Gastrocnemius medialis (tissue), 4 donors: ENCODE measurements around the gene TMEM223. TPM values are rescaled to one million over a fixed set of nuclear protein-coding genes. Genes with fewer than 3 reads are reported as not detected.

Experiments used
- ATAC-seq, 2 donors: fragments of 150-250 bp; one replicate each; pipeline ENCODE4 v1.9.1; 2016
- DNase-seq, 2 donors: peaks; one replicate each; pipeline ENCODE4 v3.0.0-alpha.2; 2019
- H3K27ac ChIP-seq, 4 donors: fragments of 200-600 bp; sonication (generic); 1 replicate in 1 of 4; 2 replicates in 3 of 4; pipeline ENCODE4 v1.5.1; 2016 to 2018; ENCODE audit warnings: mild to moderate bottlenecking in 2 of 4, moderate library complexity in 1 of 4
- H3K27me3 ChIP-seq, 3 donors: fragments of 200-600 bp; sonication (generic) in 2 of 3; 1 replicate in 1 of 3; 2 replicates in 2 of 3; pipeline versions ENCODE4 v1.5.1 to v1.6.0; 2016 to 2019; ENCODE audit warnings: mild to moderate bottlenecking in 1 of 3, moderate library complexity in 1 of 3
- H3K36me3 ChIP-seq, 2 donors: fragments of 200-600 bp; sonication (generic) in 1 of 2; one replicate each; pipeline ENCODE4 v1.5.1; 2017 to 2018
- H3K4me1 ChIP-seq, 2 donors: fragments of 200-600 bp; sonication (generic) in 1 of 2; one replicate each; pipeline ENCODE4 v1.5.1; 2016 to 2017; ENCODE audit warnings: mild to moderate bottlenecking in 2 of 2
- H3K4me3 ChIP-seq, 4 donors: fragments of 200-600 bp; sonication (generic) in 3 of 4; 1 replicate in 1 of 4; 2 replicates in 3 of 4; pipeline ENCODE4 v1.5.1; 2016 to 2019; ENCODE audit warnings: mild to moderate bottlenecking in 2 of 4
- H3K9me3 ChIP-seq, 3 donors: fragments of 200-600 bp; sonication (generic) in 2 of 3; 1 replicate in 1 of 3; 2 replicates in 2 of 3; pipeline ENCODE4 v1.5.1; 2016 to 2019
- POLR2A ChIP-seq, 2 donors: fragments of 450-650 bp; IDR thresholded peaks; one replicate each; pipeline ENCODE4 v1.6.1; 2017; ENCODE audit warnings: antibody characterized with exemption in 2 of 2, mild to moderate bottlenecking in 2 of 2, moderate library complexity in 2 of 2
- in situ Hi-C, 4 donors: fragments of 200-750 bp; cut with MboI; loops; one replicate each; pipeline versions ENCODE4 v1.15.0 to v1.8.0; 2017; ENCODE audit warnings: low sequenced_read_pairs in 4 of 4
- intact Hi-C: fragments of 100-400 bp; cut with DNase I; formaldehyde crosslinking; loops from one replicate; pipeline ENCODE4 v1.15.1; 2023; ENCODE audit warnings: low total_unique reads
- total RNA-seq, 4 donors: library from RNA; depleted of rRNA; stranded (reverse); fragments of >200 nt; gene quantifications; one replicate each; pipeline versions ENCODE4 v1.1.0 to v1.2.3, GENCODE V29; 2016
- TF ChIP-seq, protein P1 (sequence below), 5 experiments: fragments of 450-650 bp in 3 of 5; fragments of 200-600 bp in 2 of 5; sonication (generic) in 2 of 5; IDR thresholded peaks in 4 of 5; conservative IDR thresholded peaks in 1 of 5; 1 replicate in 4 of 5; 2 replicates in 1 of 5; pipeline ENCODE4 v1.5.1; 2016 to 2019; ENCODE audit warnings: antibody characterized with exemption in 5 of 5, mild to moderate bottlenecking in 3 of 5, moderate library complexity in 3 of 5

Gene TMEM223
- total RNA-seq, 4 donors from 2014 or later: 17.1 to 41.6 (median 23.8) TPM

DNA sequence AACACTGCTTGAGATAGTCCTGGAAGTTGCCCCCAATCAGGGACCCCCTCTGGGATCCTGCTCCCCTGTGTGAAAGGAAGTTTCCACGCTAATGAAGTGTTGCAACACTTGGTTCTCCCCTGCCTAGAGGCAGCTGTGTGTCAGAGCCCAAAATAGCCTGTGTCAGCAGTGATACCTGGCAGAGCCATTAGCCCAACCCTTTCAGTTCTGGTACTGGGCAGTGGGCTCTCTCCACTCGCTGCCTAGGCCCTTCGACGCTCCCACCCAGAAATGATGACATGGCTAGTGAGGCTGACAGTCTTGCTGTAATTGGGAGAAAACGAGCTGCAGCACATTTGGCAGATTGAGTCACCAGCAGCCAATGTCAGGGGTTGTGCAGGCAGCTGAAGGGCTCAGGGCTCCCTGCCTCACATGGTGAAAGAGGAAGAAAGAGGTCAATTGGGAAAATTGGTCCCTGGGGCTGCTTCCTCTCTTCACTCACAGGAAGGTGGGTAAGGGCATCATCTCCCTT lies 14.9 kb upstream of the TMEM223 start:
- Histone ChIP-seq H3K27me3 (no peaks in the 10 kb centered on the region), H3K27ac (peak overlapping the region; percentile 91 to 98 (median 94)), H3K36me3 (peaks cover 0 to 21% of the 10 kb centered on the region in 2 donors), H3K4me3 (peak overlapping the region; percentile 62 to 95 (median 78)), H3K9me3 (no peaks in the 10 kb centered on the region), H3K4me1 (peaks cover 24 to 28% of the 10 kb centered on the region in 2 donors)
- TF ChIP-seq, protein P1, sequence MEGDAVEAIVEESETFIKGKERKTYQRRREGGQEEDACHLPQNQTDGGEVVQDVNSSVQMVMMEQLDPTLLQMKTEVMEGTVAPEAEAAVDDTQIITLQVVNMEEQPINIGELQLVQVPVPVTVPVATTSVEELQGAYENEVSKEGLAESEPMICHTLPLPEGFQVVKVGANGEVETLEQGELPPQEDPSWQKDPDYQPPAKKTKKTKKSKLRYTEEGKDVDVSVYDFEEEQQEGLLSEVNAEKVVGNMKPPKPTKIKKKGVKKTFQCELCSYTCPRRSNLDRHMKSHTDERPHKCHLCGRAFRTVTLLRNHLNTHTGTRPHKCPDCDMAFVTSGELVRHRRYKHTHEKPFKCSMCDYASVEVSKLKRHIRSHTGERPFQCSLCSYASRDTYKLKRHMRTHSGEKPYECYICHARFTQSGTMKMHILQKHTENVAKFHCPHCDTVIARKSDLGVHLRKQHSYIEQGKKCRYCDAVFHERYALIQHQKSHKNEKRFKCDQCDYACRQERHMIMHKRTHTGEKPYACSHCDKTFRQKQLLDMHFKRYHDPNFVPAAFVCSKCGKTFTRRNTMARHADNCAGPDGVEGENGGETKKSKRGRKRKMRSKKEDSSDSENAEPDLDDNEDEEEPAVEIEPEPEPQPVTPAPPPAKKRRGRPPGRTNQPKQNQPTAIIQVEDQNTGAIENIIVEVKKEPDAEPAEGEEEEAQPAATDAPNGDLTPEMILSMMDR (IDR thresholded peaks at IDR 0.05 in 4 of 5, conservative IDR thresholded peaks at IDR 0.05 in 1 of 5): no peak
- peak in 1 of 2 donors; percentile 26 for TF ChIP-seq POLR2A (IDR thresholded peaks at IDR 0.05)
- intact Hi-C loops: loop anchor here (2.0 kb wide), 1 partner anchor 26 kb away; the partner anchor contains the start of genes STX5 and TEX54
- DNase-seq (peak; percentile 73 to 85), ATAC-seq (peak; percentile 82 to 83)
- in situ Hi-C loops: no loop called here

DNA sequence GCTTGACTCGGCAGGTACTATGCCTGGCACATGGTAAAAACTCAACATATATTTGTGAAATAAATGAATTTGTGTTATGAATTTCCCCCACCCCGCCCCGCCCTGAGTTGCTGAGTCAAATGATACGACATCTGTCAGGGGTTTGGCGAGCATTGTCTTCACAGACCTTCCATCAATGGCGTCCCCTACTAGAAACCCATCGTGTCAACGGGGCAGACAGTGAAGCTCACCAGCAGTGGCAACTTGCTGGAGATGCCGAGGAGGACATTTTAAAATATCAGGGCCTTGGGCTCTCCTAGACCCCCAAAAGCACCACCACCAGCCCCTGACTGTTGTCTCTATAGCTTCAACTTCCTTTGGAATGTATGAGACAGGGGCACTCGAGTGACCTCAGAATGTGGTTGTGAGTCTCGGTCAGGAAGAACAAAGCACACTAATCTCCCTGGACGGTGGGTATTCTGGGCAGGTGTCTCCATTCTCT lies 14.2 kb upstream of the TMEM223 start:
- peaks cover 24 to 28% of the 10 kb centered on the region in 2 donors for H3K4me1 ChIP-seq
- DNase-seq: peak in 1 of 2 donors; percentile 35
- intact Hi-C loops: loop anchor here (1.0 to 2.0 kb wide), 4 partner anchors 19 to 75 kb away; partner anchors contain the start of genes STX5, TEX54 and TMEM179B
- in situ Hi-C loops: no loop called here
- no peaks in the 10 kb centered on the region for H3K9me3 ChIP-seq
- peak overlapping the region; percentile 62 to 95 (median 78) for H3K4me3 ChIP-seq
- H3K27me3 ChIP-seq: no peaks in the 10 kb centered on the region
- TF ChIP-seq POLR2A (IDR thresholded peaks at IDR 0.05): no peak
- TF ChIP-seq, protein P1 (IDR thresholded peaks at IDR 0.05 in 4 of 5, conservative IDR thresholded peaks at IDR 0.05 in 1 of 5): no peak
- H3K36me3 ChIP-seq: peaks cover 0 to 28% of the 10 kb centered on the region in 2 donors
- H3K27ac ChIP-seq: peak overlapping the region; percentile 91 to 98 (median 94)
- ATAC-seq: peak; percentile 45 to 51

DNA sequence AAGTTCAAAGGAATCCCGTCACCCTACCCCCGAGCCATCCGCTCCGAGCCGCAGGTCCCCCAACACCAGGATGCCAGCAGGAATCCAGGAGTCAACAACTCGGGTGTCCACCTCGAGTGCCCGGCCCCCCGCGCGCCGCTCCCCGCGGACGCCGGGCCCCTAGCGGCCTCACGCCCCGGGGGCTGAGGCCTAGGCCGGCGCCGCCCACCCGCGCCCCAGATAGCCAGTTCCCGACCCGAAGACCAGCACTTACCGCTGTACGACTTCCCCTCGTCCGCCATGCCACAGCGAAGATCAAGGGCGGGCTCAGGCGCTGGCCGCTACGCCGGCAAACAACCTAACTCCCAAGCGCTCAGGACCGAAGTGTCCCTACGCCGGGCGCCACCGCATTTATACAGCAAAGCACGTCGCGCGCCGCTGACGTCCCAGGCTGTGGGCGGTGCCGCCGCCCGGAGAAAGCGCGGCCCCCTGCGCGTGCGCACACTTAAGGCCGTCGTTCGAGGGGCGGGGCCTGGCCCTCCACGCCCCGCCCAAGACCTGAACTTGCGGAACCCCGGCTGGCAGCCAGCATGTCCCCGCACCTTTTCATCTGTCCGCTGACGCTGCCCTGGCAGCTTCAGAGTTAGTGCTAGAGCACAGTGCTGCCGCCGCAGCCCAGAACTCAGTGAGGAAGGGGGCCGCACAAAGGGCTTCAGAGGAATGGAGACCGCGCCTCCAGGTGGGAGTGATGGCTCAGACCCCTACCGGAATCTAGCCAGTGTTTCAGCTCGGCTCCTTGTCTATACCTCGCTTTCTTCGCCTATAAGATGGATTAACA lies 13.5 kb upstream of the TMEM223 start, which contains the start of gene NXF1:
NXF1 (minus strand) TSS at position 365 of the 817 bp plus-strand sequence; CDS start at position 281, 84 bp downstream.
- no peaks in the 10 kb centered on the region for H3K9me3 ChIP-seq
- peak within 1 kb of the TSS; percentile 91 to 98 (median 94) for H3K27ac ChIP-seq
- ATAC-seq: peak; percentile 77 to 79
- peaks cover 0 to 35% of the 10 kb centered on the region in 2 donors for H3K36me3 ChIP-seq
- H3K27me3 ChIP-seq: no peaks in the 10 kb centered on the region
- peak; percentile 91 to 95 for DNase-seq
- intact Hi-C loops: loop anchor here (1.0 to 2.0 kb wide), 3 partner anchors 18 to 76 kb away; partner anchors contain the start of gene TMEM179B
- H3K4me3 ChIP-seq: peak within 1 kb of the TSS; percentile 69 to 95 (median 78)
- peaks cover 24 to 28% of the 10 kb centered on the region in 2 donors for H3K4me1 ChIP-seq
- in situ Hi-C loops: no loop called here
- TF ChIP-seq POLR2A (IDR thresholded peaks at IDR 0.05): peak; percentile 100
- TF ChIP-seq, protein P1 (IDR thresholded peaks at IDR 0.05 in 4 of 5, conservative IDR thresholded peaks at IDR 0.05 in 1 of 5): peak in 4 of 5 experiments; percentile 23 to 41 (median 38)

DNA sequence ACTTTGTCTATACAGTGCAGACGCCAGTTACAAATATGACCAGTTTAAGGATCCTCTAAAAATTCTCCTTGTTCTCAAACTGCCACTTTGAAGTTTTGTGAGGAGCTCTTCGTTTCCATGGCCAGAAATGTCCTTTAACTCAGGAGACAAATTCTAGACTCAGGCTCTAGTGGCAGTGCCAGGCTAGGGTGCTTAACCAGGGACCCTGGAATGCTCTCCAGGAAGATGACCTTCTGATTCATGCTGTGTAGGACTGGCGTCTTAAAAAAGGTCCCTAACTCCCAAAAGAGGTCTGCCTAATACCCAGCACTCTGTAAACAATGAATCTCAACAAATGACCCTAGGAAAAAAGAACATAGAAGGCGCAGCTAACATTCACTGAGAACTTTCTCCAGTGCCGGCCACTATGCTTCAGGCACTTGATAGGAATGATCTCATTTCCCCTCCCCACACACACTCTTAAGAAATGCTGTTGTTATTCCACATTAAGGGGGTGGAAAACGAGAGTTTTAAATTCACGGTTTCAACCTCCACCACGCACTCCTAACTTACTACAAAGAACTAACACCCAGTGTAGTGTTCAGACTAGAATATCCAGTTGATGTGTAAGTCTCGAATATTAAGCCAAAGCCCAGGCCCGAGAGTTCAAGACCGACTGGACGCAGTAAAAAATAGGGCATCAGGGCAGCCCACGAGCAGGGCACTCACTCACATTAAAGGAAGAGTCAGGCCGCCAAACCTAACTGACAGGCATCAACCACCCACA lies 12.7 kb upstream of the TMEM223 start:
- Histone ChIP-seq H3K9me3 (no peaks in the 10 kb centered on the region), H3K4me1 (peaks cover 24 to 28% of the 10 kb centered on the region in 2 donors), H3K4me3 (peak overlapping the region; percentile 69 to 95 (median 78)), H3K27me3 (no peaks in the 10 kb centered on the region), H3K27ac (peak overlapping the region; percentile 91 to 98 (median 94)), H3K36me3 (peaks cover 0 to 43% of the 10 kb centered on the region in 2 donors)
- ATAC-seq (peak; percentile 7 to 23), DNase-seq (no peak)
- intact Hi-C loops (loop anchor here (1.0 to 2.0 kb wide), 3 partner anchors 17 to 77 kb away; partner anchors contain the start of gene TMEM179B), in situ Hi-C loops (no loop called here)
- no peak for TF ChIP-seq POLR2A (IDR thresholded peaks at IDR 0.05)
- TF ChIP-seq, protein P1 (IDR thresholded peaks at IDR 0.05 in 4 of 5, conservative IDR thresholded peaks at IDR 0.05 in 1 of 5): no peak
